Activated CD4-positive, alpha-beta T cell treated with anti-CD3 and anti-CD28 coated beads, Interleukin-2, Interleukin-4, amounts not matched to agents 100 ng/mL and 50 ng/mL, durations not matched to agents 16 hours and 8 hours (primary cell): Measurements from ENCODE around the gene ZNF652.
A peak's percentile ranks its signal among the peaks of the same experiment; 100 is the strongest.
"Not testable (repeated sequence)": the region's sequence is repeated elsewhere in the genome, so short reads cannot be mapped to it uniquely, and the experiment has no call there.

ENCODE experiments used
- DNase-seq: peaks from one replicate; pipeline ENCODE4 v3.0.0-alpha.2; 2020; ENCODE audit warnings: low spot score

ZNF652 gene

DNA sequence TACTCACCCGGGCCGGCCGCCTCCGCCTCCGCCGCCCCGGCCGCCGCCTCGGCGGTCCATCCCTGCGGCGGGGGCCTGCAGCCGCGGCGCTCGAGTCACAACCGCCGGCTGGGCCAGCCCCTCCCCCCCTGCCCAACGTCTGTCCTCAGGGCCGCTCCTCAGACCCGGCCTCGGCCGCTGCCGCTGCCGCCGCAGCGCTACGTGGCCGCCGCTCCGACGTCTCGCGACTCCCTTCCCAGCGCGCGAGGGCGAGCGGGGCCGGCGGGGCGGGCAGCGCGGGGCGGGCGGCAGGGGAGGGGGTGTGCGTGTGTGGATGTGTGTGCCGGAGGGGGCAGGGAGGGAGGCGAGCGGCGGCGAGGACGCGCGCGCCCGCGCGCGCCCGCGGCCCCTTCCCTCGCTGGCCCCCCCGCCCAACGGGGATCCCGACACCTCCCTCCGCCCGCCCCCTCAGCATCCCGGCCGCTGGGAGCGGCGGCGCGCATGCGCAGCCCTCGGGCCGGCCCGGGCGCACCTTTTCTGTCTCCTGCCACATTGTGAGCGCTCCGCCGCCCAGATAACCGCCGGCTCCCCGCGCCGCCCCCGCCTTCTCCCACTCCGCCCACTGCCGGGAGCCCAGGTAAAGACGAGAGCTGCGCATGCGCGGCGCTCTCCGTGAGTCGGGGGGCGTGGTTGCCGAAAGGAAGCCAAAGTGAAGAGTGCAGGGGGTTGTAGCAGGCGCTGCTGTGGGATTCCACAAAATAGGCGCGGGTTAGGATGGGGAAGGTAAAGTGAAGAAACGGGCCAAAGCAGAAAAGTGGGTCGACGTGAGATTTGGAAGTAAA, at the start of gene ZNF652:
ZNF652 (minus strand) TSS at position 349 of the 821 bp plus-strand sequence. CDS start 44,525 bp downstream, outside the sequence.
- peak; percentile 94 for DNase-seq

- DNase-seq = no peak
Observed at GRCh38 chr17:49409066-49409465, 47.0 kb upstream of the ZNF652 start.

- DNase-seq = peak; percentile 86
Observed at GRCh38 chr17:49407981-49408501, 46.0 kb upstream of the ZNF652 start.

DNA sequence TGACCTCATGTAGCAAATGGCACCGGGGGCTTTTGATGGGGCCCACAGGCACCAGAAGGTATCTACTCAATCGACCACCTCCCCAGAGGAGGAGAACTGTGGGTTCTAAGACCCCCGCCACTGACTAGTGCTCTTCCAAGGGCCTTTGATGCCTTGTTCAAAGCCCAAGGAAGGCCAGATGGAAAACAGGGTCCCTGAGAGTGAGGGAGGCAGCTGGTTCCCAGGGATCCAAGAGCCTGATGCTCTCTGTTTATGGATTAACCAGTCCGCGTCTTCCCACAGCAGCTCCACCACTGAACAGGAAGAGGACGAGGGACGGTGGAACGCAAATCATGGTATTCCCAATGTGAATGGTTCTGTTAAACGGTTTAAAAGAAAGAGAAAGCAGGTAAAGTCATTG, 45.0 kb upstream of the ZNF652 start:
- no peak for DNase-seq

- no peak for DNase-seq
Observed at GRCh38 chr17:49406421-49407061, 44.5 kb upstream of the ZNF652 start.

GRCh38 chr17:49404906-49405305, 42.9 kb upstream of the ZNF652 start:
- DNase-seq = no peak

DNA sequence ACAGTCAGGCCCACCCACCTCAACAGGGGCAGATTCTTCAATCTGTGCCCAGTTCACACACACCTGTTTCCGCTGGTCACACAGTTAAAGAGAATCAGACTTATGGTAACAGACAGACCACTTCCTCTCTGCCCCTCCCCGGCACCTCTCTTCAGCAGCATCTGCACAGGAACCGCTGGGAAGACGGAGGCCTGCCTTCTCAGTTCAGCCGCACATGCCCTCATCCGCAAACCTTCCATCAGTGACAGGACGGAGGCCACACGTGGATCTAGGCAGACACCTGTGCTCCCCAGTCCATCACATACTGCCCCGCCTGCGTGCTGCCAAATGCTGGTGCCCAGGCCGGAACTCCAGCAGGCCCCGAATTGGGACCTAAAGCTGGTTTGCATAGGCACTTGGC, 42.3 kb upstream of the ZNF652 start:
- no peak for DNase-seq

DNA sequence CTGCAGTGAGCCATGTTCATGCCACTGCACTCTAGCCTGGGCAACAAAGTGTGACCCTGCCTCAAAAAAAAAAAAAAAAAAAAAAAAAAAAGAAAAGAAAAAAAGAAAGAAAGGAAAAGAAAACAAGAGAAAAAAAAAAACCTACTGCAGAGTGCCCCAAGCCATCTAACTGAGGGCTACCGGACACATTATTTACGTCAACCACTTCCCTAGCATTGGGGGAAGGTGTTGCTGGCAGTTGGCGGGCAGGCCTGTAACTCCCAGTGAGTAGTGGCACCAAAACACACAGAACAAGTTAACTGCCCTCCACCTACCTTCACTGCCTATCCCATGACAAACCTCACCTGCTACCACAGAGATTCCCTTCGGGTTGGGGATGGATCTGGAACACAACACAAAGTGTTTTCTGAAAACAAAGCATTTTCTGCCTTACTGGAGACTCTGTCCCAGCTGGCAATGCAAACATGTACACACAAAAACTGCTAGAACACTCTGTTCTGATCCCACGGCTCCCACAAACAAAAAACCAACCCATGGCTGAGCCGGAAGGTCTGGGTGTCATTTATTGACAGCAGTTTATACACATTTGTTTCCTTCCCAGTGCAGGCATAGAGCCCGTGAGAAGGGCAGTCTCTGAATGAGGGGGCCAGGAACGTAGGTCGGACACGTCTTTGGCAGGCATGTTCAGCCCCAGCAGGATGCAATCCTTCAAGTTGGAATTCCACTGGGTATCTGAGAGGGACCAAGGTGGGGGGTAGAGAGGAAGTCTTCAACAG, 41.7 kb upstream of the ZNF652 start:
- no peak for DNase-seq

GRCh38 chr17:49402706-49403105, 40.7 kb upstream of the ZNF652 start:
- no peak for DNase-seq

- DNase-seq = no peak
Observed at GRCh38 chr17:49401971-49402611, 40.0 kb upstream of the ZNF652 start.

DNA sequence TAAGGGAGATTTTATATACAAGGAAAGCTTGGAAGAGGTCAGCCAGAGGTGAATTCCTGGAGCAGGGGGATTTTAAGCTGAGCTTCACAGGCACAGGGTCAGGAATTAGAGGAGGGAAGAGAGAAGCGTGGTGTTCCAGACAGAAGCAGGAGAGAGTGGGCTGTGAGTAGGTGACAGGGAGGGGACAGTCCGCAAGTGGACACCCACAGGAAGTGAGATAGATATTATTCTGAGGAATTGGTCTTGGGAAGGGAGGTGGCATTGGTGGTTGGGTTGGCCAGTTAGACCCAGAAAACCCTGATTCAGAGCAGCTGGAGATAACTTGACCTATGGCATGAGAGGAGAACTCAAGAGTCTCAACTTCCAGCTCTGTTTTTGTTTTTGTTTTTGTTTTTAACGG, 37.9 kb upstream of the ZNF652 start:
- no peak for DNase-seq

GRCh38 chr17:49397586-49397985, 35.5 kb upstream of the ZNF652 start:
- no peak for DNase-seq

DNA sequence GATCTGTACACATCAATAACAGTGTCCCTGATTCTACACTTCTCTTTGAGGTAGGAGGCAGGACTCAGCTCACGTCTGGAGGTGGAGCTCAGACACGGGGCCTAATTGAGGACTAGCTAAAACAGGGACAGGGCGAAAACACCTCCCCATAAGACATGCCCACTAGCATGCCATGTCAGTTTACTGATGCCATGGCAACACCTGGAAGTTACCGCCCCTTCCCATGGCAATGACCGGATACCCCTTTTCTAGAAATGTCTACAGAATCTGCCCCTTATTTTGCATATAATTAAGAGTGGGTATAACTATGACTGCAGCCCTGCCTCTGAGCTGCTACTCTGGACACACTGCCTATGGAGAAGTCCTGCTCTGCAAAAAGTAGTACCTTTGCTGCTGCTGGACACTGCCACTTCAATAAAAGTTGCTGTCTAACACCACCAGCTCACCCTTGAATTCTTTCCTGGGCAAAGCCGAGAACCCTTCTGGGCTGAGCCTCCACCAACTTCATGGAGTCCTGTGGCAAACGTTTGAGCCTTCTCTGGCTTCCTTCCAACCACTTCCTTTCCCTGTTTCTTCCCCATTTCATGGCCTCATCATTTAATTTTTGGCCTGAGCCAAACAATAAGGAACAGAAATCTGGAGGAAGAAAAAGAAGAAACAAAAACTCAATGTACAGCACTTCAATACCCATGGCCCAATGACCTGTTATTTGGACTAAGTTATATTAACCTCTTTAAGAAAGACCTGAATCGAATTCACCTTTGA, 31.6 kb upstream of the ZNF652 start:
- DNase-seq = no peak

GRCh38 chr17:49390548-49391324, 28.7 kb upstream of the ZNF652 start:
- no peak for DNase-seq

DNA sequence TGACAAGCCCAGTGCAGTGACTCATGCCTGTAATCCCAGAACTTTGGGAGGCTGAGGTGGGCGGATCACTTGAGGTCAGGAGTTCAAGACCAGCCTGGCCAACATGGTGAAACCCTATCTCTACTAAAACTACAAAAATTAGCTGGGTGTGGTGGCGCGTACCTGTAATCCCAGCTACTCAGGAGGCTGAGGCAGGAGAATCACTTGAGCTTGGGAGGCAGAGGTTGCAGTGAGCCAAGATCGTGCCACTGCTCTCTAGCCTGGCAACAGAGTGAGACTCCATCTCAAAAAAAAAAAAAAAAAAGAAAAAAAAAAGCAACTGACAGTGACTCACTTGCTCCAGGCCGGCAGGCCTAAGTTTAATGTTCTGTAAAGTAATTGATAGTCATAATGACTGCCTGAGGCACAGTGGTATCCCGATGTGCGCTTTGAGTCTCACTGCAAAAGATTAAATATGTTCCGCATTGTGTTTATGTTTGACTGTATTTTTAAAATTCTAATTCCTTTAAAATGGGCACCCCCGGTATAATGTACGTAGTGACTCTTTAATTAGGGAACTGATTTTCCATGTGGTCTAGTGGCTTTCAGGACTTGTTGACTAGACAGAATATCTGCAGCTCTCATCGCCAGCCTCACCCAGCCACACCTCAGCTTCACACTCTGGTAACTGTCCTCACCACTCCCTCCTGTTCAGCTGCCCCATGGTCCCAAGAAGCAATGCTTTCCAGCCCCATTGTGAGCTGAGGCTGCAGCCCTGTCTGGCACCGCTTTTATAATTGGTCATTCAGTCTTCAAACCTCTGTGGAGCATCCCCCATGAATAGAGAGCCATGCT, 27.7 kb upstream of the ZNF652 start:
- not testable (repeated sequence) for DNase-seq

DNA sequence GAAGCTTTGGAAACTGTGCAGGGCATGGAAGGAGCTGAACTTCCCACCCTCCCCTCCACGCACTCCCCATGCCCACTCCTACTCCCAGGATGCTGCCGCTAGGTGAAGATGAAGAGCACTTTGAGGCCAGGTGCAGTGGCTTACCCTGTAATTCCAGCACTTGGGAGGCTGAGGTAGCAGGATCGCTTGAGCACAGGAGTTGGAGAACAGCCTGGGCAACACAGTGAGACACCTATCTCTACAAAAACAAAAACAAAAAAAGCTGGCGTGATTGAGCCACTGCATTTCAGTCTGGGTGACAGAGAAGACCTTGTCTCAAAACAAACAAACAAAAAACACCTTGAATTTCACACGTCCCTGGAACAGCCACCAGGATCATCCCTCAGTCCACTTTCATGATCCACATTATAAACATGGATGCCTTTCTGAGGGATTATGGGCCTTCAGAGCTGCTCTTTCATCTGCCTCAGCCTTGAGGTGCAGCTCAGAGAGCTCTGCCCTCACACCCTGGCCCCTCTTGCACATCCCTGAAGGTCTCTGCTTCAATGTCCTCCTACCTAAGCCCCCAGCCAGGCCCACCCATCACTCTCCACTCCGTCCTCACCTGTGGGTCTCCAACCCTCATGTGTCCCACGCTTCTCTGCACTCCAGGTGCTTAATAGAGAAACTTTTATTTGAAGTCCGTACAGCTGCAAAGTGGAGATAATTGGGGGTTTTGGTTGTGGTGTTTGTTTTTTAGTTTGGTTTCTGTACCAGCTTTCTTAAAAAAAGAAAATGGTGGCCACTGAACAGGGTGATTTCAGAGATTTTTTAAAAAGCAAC, 26.9 kb upstream of the ZNF652 start:
- DNase-seq = no peak

DNA sequence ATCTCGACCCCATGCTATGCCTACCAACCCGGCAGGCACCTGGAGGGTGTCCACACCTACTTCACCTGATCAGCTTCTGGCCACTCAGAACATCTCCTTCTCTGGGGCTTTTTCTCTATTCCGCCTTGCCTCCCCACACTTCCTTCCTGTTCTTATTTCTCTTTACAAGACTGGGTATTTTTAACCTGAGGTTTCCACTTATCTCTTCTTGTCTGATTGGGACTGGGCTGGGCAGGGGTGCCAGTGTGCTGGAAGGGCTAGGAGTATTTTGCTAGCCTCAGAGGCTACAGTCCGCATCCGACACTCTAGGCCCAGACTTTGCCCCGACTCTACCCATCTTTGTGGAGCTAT, 26.2 kb upstream of the ZNF652 start:
- no peak for DNase-seq

- DNase-seq = no peak
Observed at GRCh38 chr17:49387498-49388289, 25.6 kb upstream of the ZNF652 start.
